ENCODE measurements around the gene CRAT.

DNA sequence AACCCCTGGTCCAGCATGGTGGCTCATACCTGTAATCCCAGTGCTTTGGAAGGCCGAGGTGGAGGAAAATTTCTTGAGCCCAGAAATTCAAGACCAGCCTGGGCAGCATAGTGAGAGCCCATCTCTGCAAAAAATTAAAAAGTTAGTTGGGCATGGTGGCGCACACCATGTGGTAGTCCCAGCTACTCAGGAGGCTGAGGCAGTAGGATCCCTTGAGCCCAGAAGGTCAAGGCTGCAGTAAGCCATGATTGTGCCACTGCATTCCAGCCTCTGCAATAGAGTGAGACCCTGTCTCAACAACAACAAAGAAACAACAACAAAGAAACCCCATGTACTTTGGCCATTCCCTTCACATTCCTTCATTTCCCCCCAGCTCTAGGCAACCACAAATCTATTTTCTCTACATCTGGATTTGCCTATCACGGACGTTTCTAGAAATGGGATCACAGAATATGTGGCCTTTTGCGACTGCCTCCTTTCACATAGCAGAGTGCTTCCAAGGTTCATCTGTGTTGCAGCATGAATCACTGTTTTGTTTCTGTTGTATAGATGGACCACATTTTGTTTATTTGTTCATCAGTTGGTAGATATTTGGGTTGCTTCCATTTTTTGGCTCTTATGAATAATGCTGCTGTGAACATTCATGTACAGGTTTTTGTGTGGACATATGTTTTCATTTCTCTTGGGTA is 56.3 kb downstream of the CRAT start:
- TF ChIP-seq, protein P1, sequence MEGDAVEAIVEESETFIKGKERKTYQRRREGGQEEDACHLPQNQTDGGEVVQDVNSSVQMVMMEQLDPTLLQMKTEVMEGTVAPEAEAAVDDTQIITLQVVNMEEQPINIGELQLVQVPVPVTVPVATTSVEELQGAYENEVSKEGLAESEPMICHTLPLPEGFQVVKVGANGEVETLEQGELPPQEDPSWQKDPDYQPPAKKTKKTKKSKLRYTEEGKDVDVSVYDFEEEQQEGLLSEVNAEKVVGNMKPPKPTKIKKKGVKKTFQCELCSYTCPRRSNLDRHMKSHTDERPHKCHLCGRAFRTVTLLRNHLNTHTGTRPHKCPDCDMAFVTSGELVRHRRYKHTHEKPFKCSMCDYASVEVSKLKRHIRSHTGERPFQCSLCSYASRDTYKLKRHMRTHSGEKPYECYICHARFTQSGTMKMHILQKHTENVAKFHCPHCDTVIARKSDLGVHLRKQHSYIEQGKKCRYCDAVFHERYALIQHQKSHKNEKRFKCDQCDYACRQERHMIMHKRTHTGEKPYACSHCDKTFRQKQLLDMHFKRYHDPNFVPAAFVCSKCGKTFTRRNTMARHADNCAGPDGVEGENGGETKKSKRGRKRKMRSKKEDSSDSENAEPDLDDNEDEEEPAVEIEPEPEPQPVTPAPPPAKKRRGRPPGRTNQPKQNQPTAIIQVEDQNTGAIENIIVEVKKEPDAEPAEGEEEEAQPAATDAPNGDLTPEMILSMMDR (conservative IDR thresholded peaks at IDR 0.05 in 1 of 2, IDR thresholded peaks at IDR 0.05 in 1 of 2; ENCODE audit: low read depth in 1 of 2, low read length in 2 of 2) = no peak
- no peak for TF ChIP-seq EZH2 (IDR thresholded peaks at IDR 0.05; ENCODE audit: low read length, missing control alignments)
